Measurements from ENCODE around the gene ADAMTSL1. TPM values are rescaled to one million over a fixed set of nuclear protein-coding genes. Genes with fewer than 3 reads are reported as not detected.

ADAMTSL1 gene
- total RNA-seq, 1 experiment from 2014 or later: 1.2 TPM

DNA sequence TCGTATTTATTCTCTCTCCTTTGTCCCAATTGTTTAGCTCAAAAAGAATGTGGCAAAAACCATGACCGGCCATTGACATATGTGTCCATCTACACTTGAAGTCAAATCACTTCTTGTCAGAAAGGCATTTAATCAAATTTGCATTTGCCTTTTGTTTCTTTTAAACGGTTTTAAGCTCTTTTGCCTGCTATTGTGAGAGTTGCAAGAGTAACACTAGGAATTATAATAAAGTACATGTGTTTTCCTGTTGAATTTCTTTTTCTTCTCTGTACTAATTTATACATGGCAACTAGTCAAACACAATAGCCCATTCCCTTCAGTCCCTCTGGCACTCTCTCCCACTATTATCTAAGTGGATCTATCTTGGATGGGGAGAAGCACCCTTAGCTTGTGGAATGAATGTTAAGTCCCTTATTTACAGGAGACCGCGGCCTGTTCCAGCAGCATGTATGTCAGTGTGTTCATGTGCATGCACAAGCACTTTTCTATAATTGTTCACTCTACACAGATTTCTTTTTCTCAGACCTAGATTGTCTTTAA lies 3.2 kb downstream of the ADAMTSL1 start:
- Histone ChIP-seq H3K14ac (ENCODE audit: insufficient read depth, low read length) (no peak overlapping the region), H3K4me1 (ENCODE audit: insufficient read depth, low read length) (peaks cover 2% of the 10 kb centered on the region; the same call in 1 of the 2 replicates), H3K56ac (ENCODE audit: insufficient read length, low read depth, low read length) (no peak overlapping the region), H4K20me1 (ENCODE audit: control insufficient read depth, insufficient read depth, insufficient read length) (no peaks in the 10 kb centered on the region), H3K4me2 (ENCODE audit: insufficient read depth, insufficient read length, low read length) (no peak overlapping the region), H3K79me2 (ENCODE audit: insufficient read depth, low read length) (no peaks in the 10 kb centered on the region), H2BK20ac (ENCODE audit: low read depth, low read length, poor library complexity, severe bottlenecking) (no peak overlapping the region), H3K4ac (ENCODE audit: low read depth, low read length) (no peak overlapping the region), H3K27ac (ENCODE audit: insufficient read length, low read depth, low read length) (no peak overlapping the region), H2BK120ac (ENCODE audit: low read depth, low read length, poor library complexity, severe bottlenecking) (no peak overlapping the region), H2BK15ac (ENCODE audit: low read depth, low read length) (no peak overlapping the region), H3K23me2 (ENCODE audit: insufficient read length, low read depth, low read length, poor library complexity, severe bottlenecking) (peaks cover 5% of the 10 kb centered on the region), H2BK5ac (ENCODE audit: insufficient read length, low read length) (no peak overlapping the region), H3T11ph (ENCODE audit: low read length) (no peak overlapping the region), H4K5ac (ENCODE audit: insufficient read length, low read depth, low read length) (no peak overlapping the region), H3K9ac (ENCODE audit: extremely low read depth, insufficient read length, low read length) (no peak overlapping the region), H4K91ac (ENCODE audit: insufficient read length, low read depth, low read length) (no peak overlapping the region), H2BK12ac (ENCODE audit: insufficient read length, low read depth, low read length) (no peak overlapping the region), H3K79me1 (ENCODE audit: insufficient read depth, low read depth, low read length, poor library complexity, severe bottlenecking) (no peaks in the 10 kb centered on the region), H3K18ac (ENCODE audit: insufficient read length, low read depth, low read length) (no peak overlapping the region), H4K8ac (replicated peaks; ENCODE audit: insufficient read length, low read depth, low read length) (no peak overlapping the region), H2AFZ (ENCODE audit: low read length) (no peak overlapping the region), H3K9me3 (ENCODE audit: control insufficient read depth, low read depth, low read length) (no peaks in the 10 kb centered on the region), H2AK5ac (ENCODE audit: insufficient read length, low read length) (no peak overlapping the region), H3K23ac (ENCODE audit: insufficient read length, low read depth, low read length) (no peak overlapping the region), H3K27me3 (ENCODE audit: insufficient read depth, low read length) (no peaks in the 10 kb centered on the region)
- no peak for DNase-seq
- no peak overlapping the region for H3K4me3 Mint-ChIP-seq
- TF ChIP-seq, protein P1, sequence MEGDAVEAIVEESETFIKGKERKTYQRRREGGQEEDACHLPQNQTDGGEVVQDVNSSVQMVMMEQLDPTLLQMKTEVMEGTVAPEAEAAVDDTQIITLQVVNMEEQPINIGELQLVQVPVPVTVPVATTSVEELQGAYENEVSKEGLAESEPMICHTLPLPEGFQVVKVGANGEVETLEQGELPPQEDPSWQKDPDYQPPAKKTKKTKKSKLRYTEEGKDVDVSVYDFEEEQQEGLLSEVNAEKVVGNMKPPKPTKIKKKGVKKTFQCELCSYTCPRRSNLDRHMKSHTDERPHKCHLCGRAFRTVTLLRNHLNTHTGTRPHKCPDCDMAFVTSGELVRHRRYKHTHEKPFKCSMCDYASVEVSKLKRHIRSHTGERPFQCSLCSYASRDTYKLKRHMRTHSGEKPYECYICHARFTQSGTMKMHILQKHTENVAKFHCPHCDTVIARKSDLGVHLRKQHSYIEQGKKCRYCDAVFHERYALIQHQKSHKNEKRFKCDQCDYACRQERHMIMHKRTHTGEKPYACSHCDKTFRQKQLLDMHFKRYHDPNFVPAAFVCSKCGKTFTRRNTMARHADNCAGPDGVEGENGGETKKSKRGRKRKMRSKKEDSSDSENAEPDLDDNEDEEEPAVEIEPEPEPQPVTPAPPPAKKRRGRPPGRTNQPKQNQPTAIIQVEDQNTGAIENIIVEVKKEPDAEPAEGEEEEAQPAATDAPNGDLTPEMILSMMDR (conservative IDR thresholded peaks at IDR 0.05): no peak
- no CpG with 5 or more reads among the region's 5 CpGs for WGBS (ENCODE audit: extremely low coverage, insufficient read length, low lambda C conversion rate)
- H3K27me3 Mint-ChIP-seq (ENCODE audit: low read depth): no peaks in the 10 kb centered on the region
- peaks cover 33 to 39% of the 10 kb centered on the region in 2 experiments for H3K4me1 Mint-ChIP-seq
- H3K27ac Mint-ChIP-seq: no peak overlapping the region
- H3K9me3 Mint-ChIP-seq: no peaks in the 10 kb centered on the region
- no peaks in the 10 kb centered on the region for H3K36me3 Mint-ChIP-seq (ENCODE audit: insufficient read depth in 1 of 3, low read depth in 3 of 3)

All from H9 (cell line).